ENCODE results near the gene PIK3C3.

DNA sequence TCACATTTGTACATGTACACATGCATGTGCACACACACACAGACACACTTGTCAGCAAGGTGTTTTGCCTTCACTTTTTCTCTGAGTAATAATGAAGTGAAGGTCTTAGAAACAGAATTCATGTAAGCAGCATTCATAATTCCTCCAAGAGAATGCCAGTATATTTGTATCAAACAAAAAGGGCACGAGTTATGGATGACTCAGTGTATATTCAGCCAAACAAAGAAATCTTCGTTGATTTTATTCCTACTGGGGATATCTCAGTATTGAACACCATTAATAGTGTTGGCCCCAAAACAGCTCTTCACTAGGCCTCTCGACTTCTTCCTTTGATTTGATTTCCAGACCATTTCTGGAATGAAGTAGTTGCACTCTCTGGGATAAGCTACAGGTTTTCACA, 125.3 kb downstream of the PIK3C3 start:
- TF ChIP-seq, protein P1, sequence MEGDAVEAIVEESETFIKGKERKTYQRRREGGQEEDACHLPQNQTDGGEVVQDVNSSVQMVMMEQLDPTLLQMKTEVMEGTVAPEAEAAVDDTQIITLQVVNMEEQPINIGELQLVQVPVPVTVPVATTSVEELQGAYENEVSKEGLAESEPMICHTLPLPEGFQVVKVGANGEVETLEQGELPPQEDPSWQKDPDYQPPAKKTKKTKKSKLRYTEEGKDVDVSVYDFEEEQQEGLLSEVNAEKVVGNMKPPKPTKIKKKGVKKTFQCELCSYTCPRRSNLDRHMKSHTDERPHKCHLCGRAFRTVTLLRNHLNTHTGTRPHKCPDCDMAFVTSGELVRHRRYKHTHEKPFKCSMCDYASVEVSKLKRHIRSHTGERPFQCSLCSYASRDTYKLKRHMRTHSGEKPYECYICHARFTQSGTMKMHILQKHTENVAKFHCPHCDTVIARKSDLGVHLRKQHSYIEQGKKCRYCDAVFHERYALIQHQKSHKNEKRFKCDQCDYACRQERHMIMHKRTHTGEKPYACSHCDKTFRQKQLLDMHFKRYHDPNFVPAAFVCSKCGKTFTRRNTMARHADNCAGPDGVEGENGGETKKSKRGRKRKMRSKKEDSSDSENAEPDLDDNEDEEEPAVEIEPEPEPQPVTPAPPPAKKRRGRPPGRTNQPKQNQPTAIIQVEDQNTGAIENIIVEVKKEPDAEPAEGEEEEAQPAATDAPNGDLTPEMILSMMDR (IDR thresholded peaks at IDR 0.05), result no peak
- TF ChIP-seq POLR2A (IDR thresholded peaks at IDR 0.05), result no peak
